Suprapubic skin (tissue), 4 donors: ENCODE results near the gene CCDC182. TPM values are rescaled to one million over a fixed set of nuclear protein-coding genes. Genes with fewer than 3 reads are reported as not detected.

ENCODE experiments used
- DNase-seq, 2 donors: peaks; one replicate each; pipeline ENCODE4 v3.0.0-alpha.2; 2019; ENCODE audit warnings: low spot score in 2 of 2
- H3K27ac ChIP-seq: fragments of 200-600 bp; sonication (generic); one replicate; pipeline ENCODE4 v1.5.1; 2019
- H3K27me3 ChIP-seq: fragments of 200-600 bp; sonication (generic); one replicate; pipeline ENCODE4 v1.5.1; 2019
- H3K36me3 ChIP-seq: fragments of 200-600 bp; sonication (generic); one replicate; pipeline ENCODE4 v1.5.1; 2019
- H3K4me1 ChIP-seq: fragments of 200-600 bp; sonication (generic); one replicate; pipeline ENCODE4 v1.5.1; 2019
- H3K4me3 ChIP-seq: fragments of 200-600 bp; sonication (generic); one replicate; pipeline ENCODE4 v1.5.1; 2019; ENCODE audit warnings: mild to moderate bottlenecking
- H3K9me3 ChIP-seq: fragments of 200-600 bp; sonication (generic); one replicate; pipeline ENCODE4 v1.5.1; 2019
- EP300 ChIP-seq: sonication (generic); formaldehyde crosslinking; IDR thresholded peaks from one replicate; pipeline ENCODE4 v1.6.1; 2017; ENCODE audit warnings: antibody characterized with exemption
- POLR2A ChIP-seq, 2 donors: fragments of 450-650 bp; IDR thresholded peaks; one replicate each; pipeline ENCODE4 v1.6.1; 2017; ENCODE audit warnings: antibody characterized with exemption in 2 of 2, mild to moderate bottlenecking in 2 of 2, moderate library complexity in 2 of 2
- POLR2AphosphoS5 ChIP-seq, 3 donors: sonication (generic); formaldehyde crosslinking; IDR thresholded peaks; one replicate each; pipeline ENCODE4 v1.6.1; 2017; ENCODE audit warnings: antibody characterized with exemption in 3 of 3
- WGBS: methylation state at CpG from one replicate; pipeline ENCODE4 v1.1.5; 2018; 5-methylcytosine and 5-hydroxymethylcytosine counted together
- total RNA-seq, 4 donors: library from RNA; depleted of rRNA; stranded (reverse); fragments of >200 nt; gene quantifications; one replicate each; pipeline ENCODE4 v1.1.0, GENCODE V29; 2016
- TF ChIP-seq, protein P1 (sequence below), 2 donors: fragments of 200-600 bp in 1 of 2; fragments of 450-650 bp in 1 of 2; sonication (generic) in 1 of 2; IDR thresholded peaks; one replicate each; pipeline ENCODE4 v1.5.1; 2016 to 2019; ENCODE audit warnings: antibody characterized with exemption in 2 of 2, mild to moderate bottlenecking in 1 of 2, moderate library complexity in 1 of 2

The CCDC182 gene
- total RNA-seq, 4 donors from 2014 or later, result not detected

DNA sequence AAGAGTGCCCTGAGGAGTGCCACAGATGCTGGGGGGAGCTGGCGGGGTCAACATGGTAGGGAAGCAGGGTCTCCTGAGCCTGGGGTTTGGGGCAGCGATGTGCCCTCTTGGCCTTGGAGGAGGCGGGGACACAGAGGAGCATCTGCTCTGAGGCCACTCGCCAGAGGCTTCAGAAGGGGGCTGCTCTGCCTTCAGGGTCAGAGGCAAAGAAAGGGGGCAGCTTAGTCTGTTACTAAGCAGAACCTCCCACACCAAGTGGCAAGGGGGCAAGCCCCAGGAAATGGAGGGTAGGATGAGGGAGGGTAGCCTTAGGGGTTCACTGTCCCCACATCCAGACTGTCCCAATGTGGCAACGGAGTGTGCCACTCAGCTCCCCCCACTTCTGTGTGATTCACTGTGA is 18.3 kb downstream of the CCDC182 start:
- H3K9me3 ChIP-seq, result no peaks in the 10 kb centered on the region
- no peaks in the 10 kb centered on the region for H3K4me1 ChIP-seq
- no peak for DNase-seq
- no peaks in the 10 kb centered on the region for H3K27me3 ChIP-seq
- 87% methylated on average over 4 of the region's 5 CpGs for WGBS
- no peak overlapping the region for H3K4me3 ChIP-seq
- no peak overlapping the region for H3K27ac ChIP-seq
- H3K36me3 ChIP-seq, result no peaks in the 10 kb centered on the region
- no peak for TF ChIP-seq EP300

DNA sequence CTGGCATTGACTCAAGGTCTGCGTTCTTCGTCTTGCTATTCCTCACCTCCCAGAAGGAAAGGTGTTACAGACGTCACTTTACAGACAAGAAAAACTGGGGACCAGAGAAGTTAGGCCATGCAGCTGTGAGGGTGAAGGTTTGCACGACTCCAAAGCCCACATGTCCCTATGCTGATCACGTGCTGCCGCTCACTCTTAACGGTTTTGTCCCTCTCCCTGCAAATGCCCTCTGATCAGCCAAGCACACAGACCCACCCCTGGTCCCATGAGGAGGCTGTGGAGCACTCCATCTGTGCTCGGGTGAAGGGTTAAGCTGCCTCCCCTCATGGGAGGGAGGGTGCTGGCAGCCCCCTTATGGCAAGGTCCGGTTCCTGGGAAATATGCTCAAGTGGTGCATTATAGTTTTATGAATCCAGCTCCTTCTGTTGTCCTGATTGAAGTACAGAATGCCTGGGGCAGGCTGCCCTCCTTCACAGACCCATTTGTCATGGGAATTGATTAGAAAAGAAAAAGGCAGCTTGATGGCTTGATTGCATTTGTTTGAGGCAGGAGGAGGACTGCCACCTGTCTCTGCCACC is 18.8 kb downstream of the CCDC182 start:
- Histone ChIP-seq H3K27me3 (no peaks in the 10 kb centered on the region), H3K9me3 (no peaks in the 10 kb centered on the region), H3K36me3 (no peaks in the 10 kb centered on the region), H3K4me1 (no peaks in the 10 kb centered on the region), H3K27ac (no peak overlapping the region), H3K4me3 (no peak overlapping the region)
- 81% methylated on average over 9 of the region's 9 CpGs for WGBS
- no peak for TF ChIP-seq EP300
- TF ChIP-seq POLR2A (IDR thresholded peaks at IDR 0.05), result no peak
- no peak for TF ChIP-seq POLR2AphosphoS5 (IDR thresholded peaks at IDR 0.05)
- TF ChIP-seq, protein P1, sequence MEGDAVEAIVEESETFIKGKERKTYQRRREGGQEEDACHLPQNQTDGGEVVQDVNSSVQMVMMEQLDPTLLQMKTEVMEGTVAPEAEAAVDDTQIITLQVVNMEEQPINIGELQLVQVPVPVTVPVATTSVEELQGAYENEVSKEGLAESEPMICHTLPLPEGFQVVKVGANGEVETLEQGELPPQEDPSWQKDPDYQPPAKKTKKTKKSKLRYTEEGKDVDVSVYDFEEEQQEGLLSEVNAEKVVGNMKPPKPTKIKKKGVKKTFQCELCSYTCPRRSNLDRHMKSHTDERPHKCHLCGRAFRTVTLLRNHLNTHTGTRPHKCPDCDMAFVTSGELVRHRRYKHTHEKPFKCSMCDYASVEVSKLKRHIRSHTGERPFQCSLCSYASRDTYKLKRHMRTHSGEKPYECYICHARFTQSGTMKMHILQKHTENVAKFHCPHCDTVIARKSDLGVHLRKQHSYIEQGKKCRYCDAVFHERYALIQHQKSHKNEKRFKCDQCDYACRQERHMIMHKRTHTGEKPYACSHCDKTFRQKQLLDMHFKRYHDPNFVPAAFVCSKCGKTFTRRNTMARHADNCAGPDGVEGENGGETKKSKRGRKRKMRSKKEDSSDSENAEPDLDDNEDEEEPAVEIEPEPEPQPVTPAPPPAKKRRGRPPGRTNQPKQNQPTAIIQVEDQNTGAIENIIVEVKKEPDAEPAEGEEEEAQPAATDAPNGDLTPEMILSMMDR (IDR thresholded peaks at IDR 0.05), result no peak
- no peak for DNase-seq

DNA sequence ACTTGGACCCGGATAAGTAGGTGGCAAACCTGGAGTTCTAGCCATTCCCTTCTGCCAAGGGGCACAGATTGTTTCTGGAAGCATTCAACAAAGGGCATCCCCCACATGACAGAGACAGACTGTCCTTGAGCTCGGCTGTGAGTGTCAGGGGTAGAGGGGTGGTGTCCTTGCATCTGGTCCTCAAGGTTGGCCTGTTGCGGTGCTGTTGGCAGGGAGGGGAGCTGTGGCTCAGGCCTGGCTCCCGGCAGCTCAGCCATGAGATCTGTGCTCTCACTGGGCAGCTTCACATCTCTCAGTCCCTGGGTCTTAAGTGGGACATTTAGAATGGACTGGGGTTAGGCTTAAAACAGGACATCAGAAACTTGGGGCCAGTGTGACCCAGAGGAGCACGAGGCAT is 20.4 kb downstream of the CCDC182 start:
- DNase-seq, result no peak
- TF ChIP-seq EP300 (no peak), POLR2AphosphoS5 (IDR thresholded peaks at IDR 0.05) (no peak), POLR2A (IDR thresholded peaks at IDR 0.05) (no peak)
- TF ChIP-seq, protein P1 (IDR thresholded peaks at IDR 0.05), result no peak
- Histone ChIP-seq H3K27ac (no peak overlapping the region), H3K9me3 (no peaks in the 10 kb centered on the region), H3K36me3 (no peaks in the 10 kb centered on the region), H3K27me3 (no peaks in the 10 kb centered on the region), H3K4me3 (no peak overlapping the region), H3K4me1 (no peaks in the 10 kb centered on the region)
- 100% methylated on average over 2 of the region's 5 CpGs for WGBS

DNA sequence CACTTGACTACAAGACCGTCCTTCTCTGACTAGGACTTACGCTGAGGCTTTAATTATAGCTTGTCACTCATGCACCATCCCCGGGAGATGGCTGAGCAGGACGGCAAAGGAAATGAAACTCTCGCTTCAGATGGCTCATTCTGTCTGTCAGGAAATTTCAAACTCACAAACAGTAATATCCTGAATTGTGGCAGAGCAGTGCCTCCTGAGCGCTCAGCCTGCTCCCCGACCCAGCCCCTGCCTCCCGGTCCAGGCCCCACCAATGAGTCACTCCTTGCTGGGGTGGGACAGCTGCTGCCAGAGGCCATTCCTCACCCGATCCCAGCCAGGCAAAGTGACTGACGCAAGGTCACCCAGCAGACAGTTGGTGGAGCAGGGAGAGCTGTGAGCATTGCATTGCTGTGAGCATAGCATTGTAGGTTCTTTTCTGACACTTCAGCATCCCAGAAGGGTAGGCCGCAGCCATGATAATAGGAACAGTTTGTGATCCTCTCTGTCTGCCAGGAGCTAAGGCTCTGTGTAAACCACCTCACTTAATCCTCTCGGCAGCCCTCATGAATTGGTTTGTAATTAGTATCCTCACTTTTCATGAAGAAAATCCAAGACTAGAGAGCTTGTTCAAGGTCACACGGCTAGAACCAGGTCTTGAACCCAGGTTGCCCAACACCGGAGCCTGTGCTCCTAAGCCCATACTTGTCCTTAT is 20.9 kb downstream of the CCDC182 start:
- H3K9me3 ChIP-seq, result no peaks in the 10 kb centered on the region
- H3K27ac ChIP-seq, result no peak overlapping the region
- no peak for DNase-seq
- WGBS, result 73% methylated on average over 14 of the region's 14 CpGs
- no peak overlapping the region for H3K4me3 ChIP-seq
- TF ChIP-seq, protein P1 (IDR thresholded peaks at IDR 0.05), result no peak
- TF ChIP-seq POLR2A (IDR thresholded peaks at IDR 0.05) (no peak), POLR2AphosphoS5 (IDR thresholded peaks at IDR 0.05) (no peak), EP300 (no peak)
- H3K36me3 ChIP-seq, result no peaks in the 10 kb centered on the region
- H3K4me1 ChIP-seq, result no peaks in the 10 kb centered on the region
- H3K27me3 ChIP-seq, result no peaks in the 10 kb centered on the region

DNA sequence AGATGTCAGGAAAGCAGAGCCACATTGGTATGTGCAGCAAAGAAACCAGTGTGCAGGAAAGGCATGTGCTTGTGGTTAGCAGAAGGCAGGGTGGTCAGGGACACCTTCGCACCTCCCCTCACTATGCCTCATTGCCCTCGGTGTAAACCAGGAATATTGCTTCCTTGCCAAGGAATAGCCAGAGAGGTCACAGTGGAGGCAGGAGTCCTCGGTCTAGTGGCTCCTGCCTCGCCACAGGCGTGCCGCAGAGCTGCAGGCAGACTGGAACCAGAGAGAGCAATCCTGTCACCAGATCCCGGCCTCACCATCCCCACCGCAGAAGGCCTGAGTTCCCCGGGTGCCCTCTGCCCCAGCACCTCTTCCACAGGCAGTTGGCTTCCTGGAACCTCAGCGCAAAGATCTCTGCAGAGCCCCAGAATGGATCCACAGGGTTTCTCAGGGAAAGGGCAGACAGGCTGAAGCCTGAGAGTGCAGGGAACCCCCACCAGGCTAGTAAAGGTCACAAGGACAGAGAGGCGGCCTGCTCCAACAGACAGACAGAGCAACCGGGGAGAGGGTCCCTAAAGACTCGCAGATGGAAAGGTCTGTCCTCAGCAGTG is 21.6 kb downstream of the CCDC182 start:
- no peak for DNase-seq
- Histone ChIP-seq H3K9me3 (no peaks in the 10 kb centered on the region), H3K27me3 (no peaks in the 10 kb centered on the region), H3K4me3 (no peak overlapping the region), H3K4me1 (no peaks in the 10 kb centered on the region), H3K36me3 (no peaks in the 10 kb centered on the region), H3K27ac (no peak overlapping the region)
- TF ChIP-seq EP300, result no peak
- no peak for TF ChIP-seq POLR2AphosphoS5 (IDR thresholded peaks at IDR 0.05)
- WGBS, result 84% methylated on average over 5 of the region's 13 CpGs

DNA sequence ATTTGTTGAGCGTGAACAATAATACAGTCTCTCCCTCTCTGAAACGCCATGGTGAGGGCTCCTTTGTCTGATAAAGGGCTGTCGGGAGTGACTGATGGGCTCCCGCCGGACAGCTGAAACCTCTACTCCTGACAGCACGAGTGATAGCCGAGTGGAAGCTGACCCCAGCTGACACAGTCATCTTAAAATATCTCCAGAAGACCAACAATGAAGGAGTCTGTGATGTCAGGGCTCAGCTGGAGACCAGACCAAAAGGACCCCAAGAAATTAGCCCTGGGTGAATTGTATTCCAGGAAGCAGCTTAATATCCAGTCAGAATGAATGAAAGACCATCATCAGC is 22.4 kb downstream of the CCDC182 start:
- TF ChIP-seq, protein P1 (IDR thresholded peaks at IDR 0.05), result no peak
- TF ChIP-seq POLR2AphosphoS5 (IDR thresholded peaks at IDR 0.05), result no peak
- TF ChIP-seq EP300, result no peak
- no peak for TF ChIP-seq POLR2A (IDR thresholded peaks at IDR 0.05)
- Histone ChIP-seq H3K9me3 (no peaks in the 10 kb centered on the region), H3K4me3 (no peak overlapping the region), H3K4me1 (no peaks in the 10 kb centered on the region), H3K27ac (no peak overlapping the region), H3K27me3 (peaks cover under 1% of the 10 kb centered on the region), H3K36me3 (no peaks in the 10 kb centered on the region)
- WGBS, result 78% methylated on average over 7 of the region's 7 CpGs
- no peak for DNase-seq
